WTC11 (cell line): ENCODE measurements around the gene CD244.

Experiments
- CREM ChIP-seq: sonication (generic); formaldehyde crosslinking; IDR thresholded peaks from 2 replicates; pipeline ENCODE4 v1.8.1; 2022; ENCODE audit warnings: mild to moderate bottlenecking, missing genetic modification reagents, moderate library complexity
- CTCF ChIP-seq: fragments of 200-600 bp; IDR thresholded peaks from 2 replicates; pipeline ENCODE4 v1.8.0; 2022; ENCODE audit warnings: antibody characterized with exemption
- FOXJ3 ChIP-seq: sonication (generic); formaldehyde crosslinking; IDR thresholded peaks from 2 replicates; pipeline ENCODE4 v1.9.0; 2021; ENCODE audit warnings: missing genetic modification reagents, mild to moderate bottlenecking, borderline replicate concordance
- RELA ChIP-seq: sonication (generic); formaldehyde crosslinking; IDR thresholded peaks from 2 replicates; pipeline ENCODE4 v1.8.1; 2022; ENCODE audit warnings: missing genetic modification reagents, mild to moderate bottlenecking, borderline replicate concordance
- TEAD1 ChIP-seq: sonication (generic); formaldehyde crosslinking; IDR thresholded peaks from 2 replicates; pipeline ENCODE4 v1.8.0; 2022; ENCODE audit warnings: mild to moderate bottlenecking, missing genetic modification reagents
- TP53 ChIP-seq: sonication (generic); formaldehyde crosslinking; IDR thresholded peaks from 2 replicates; pipeline ENCODE4 v1.8.1; 2023; ENCODE audit warnings: mild to moderate bottlenecking, missing genetic modification reagents

DNA sequence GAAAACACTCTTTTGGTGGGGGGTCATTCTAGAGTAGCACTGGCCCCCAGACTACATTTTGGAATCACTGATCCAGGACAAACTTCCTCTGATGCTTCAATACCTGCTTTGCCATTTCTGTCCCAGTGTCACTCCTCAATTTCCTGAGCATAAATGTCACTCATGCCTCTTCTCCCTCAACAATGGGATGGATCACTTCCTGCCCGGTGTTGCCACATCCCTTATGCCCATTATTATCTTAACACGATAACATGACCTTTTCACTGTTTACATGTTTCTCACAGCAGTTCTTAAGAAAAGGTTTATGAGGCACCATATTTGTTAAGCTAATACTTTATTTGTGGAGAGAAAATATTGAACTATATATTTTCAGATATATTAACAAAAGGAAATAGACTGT is 26.2 kb upstream of the CD244 start:
- TF ChIP-seq RELA (CRISPR knock-in tag) (no peak), CTCF (no peak), FOXJ3 (CRISPR knock-in tag) (no peak), CREM (no peak), TP53 (CRISPR knock-in tag) (no peak), TEAD1 (no peak)
